Transverse colon (tissue), 4 donors: ENCODE data around the gene TRPM3.

Experiments used
- CTCF ChIP-seq, 5 experiments: fragments of 200-600 bp in 3 of 5; fragments of 450-650 bp in 2 of 5; sonication (generic) in 3 of 5; IDR thresholded peaks; 1 replicate in 2 of 5; 2 replicates in 3 of 5; pipeline ENCODE4 v1.5.1; 2016 to 2017; ENCODE audit warnings: antibody characterized with exemption in 5 of 5, inconsistent platforms in 3 of 5, mild to moderate bottlenecking in 2 of 5, moderate library complexity in 1 of 5
- POLR2A ChIP-seq: fragments of 450-650 bp; IDR thresholded peaks from one replicate; pipeline ENCODE4 v1.6.1; 2016; ENCODE audit warnings: antibody characterized with exemption, mild to moderate bottlenecking, moderate library complexity
- POLR2AphosphoS5 ChIP-seq, 3 donors: sonication (generic); formaldehyde crosslinking; IDR thresholded peaks; one replicate each; pipeline ENCODE4 v1.6.1; 2016; ENCODE audit warnings: antibody characterized with exemption in 3 of 3

- TF ChIP-seq CTCF (IDR thresholded peaks at IDR 0.05) (no peak), POLR2AphosphoS5 (IDR thresholded peaks at IDR 0.05) (no peak), POLR2A (no peak)
Measured at GRCh38 chr9:70479880-70480291, 641.5 kb downstream of the TRPM3 start.
